BE2C (cell line): Measurements from ENCODE around the gene PFKFB3.

Experiments
- DNase-seq: peaks from one replicate; pipeline ENCODE4 v3.0.0-alpha.2; 2020
- H3K27me3 ChIP-seq: fragments of 250-450 bp; sonication (Bioruptor Pico); 2 replicates; pipeline ENCODE4 v1.5.1; 2020; ENCODE audit warnings: mild to moderate bottlenecking
- H3K36me3 ChIP-seq: fragments of 250-450 bp; sonication (Bioruptor Pico); 2 replicates; pipeline ENCODE4 v1.5.1; 2020; ENCODE audit warnings: mild to moderate bottlenecking
- H3K4me1 ChIP-seq: fragments of 250-450 bp; sonication (Bioruptor Pico); 2 replicates; pipeline ENCODE4 v1.5.1; 2020
- H3K4me3 ChIP-seq: 2 replicates; pipeline ENCODE4 v1.5.1; 2011; ENCODE audit warnings: low read depth, low read length
- H3K9me3 ChIP-seq: fragments of 250-450 bp; sonication (Bioruptor Pico); 2 replicates; pipeline ENCODE4 v1.5.1; 2020
- CTCF ChIP-seq: IDR thresholded peaks from 2 replicates; pipeline ENCODE4 v1.5.1; 2012; ENCODE audit warnings: mild to moderate bottlenecking, low read depth, low read length

PFKFB3 gene

GRCh38 chr10:6208799-6209235 is 6.1 kb downstream of the PFKFB3 start:
- DNase-seq, result no peak
- H3K27me3 ChIP-seq, result peaks cover 2% of the 10 kb centered on the region
- no peaks in the 10 kb centered on the region; the same call in 1 of the 2 replicates for H3K36me3 ChIP-seq
- no peak overlapping the region for H3K4me3 ChIP-seq
- TF ChIP-seq CTCF, result no peak
- no peaks in the 10 kb centered on the region for H3K9me3 ChIP-seq
- H3K4me1 ChIP-seq, result peaks cover 5% of the 10 kb centered on the region; the same call in 1 of the 2 replicates

- TF ChIP-seq CTCF, result no peak
- H3K27me3 ChIP-seq, result no peaks in the 10 kb centered on the region
- no peaks in the 10 kb centered on the region for H3K9me3 ChIP-seq
- H3K4me3 ChIP-seq, result no peak overlapping the region
- peaks cover 5% of the 10 kb centered on the region; the same call in 1 of the 2 replicates for H3K4me1 ChIP-seq
- H3K36me3 ChIP-seq, result no peaks in the 10 kb centered on the region; the same call in 1 of the 2 replicates
- no peak for DNase-seq
Measured at GRCh38 chr10:6211341-6211670, 8.6 kb downstream of the PFKFB3 start.

GRCh38 chr10:6211671-6212635 is 9.2 kb downstream of the PFKFB3 start:
- no peak for TF ChIP-seq CTCF
- peak; percentile 48 for DNase-seq
- H3K4me1 ChIP-seq, result peaks cover 5% of the 10 kb centered on the region; the same call in 1 of the 2 replicates

GRCh38 chr10:6212806-6213205 is 10.1 kb downstream of the PFKFB3 start:
- no peak for DNase-seq
- H3K4me1 ChIP-seq, result peaks cover 5% of the 10 kb centered on the region; the same call in 1 of the 2 replicates
- no peaks in the 10 kb centered on the region; the same call in 1 of the 2 replicates for H3K36me3 ChIP-seq
- no peak overlapping the region for H3K4me3 ChIP-seq
- no peak for TF ChIP-seq CTCF
- H3K27me3 ChIP-seq, result no peaks in the 10 kb centered on the region
- no peaks in the 10 kb centered on the region for H3K9me3 ChIP-seq

More at GRCh38 chr10:6211671-6212635, 9.2 kb downstream of the PFKFB3 start:
- no peaks in the 10 kb centered on the region for H3K27me3 ChIP-seq
- H3K9me3 ChIP-seq, result no peaks in the 10 kb centered on the region
- no peaks in the 10 kb centered on the region; the same call in 1 of the 2 replicates for H3K36me3 ChIP-seq
- H3K4me3 ChIP-seq, result no peak overlapping the region

GRCh38 chr10:6213257-6213905 is 10.6 kb downstream of the PFKFB3 start:
- Histone ChIP-seq H3K36me3 (no peaks in the 10 kb centered on the region; the same call in 1 of the 2 replicates), H3K4me3 (no peak overlapping the region), H3K4me1 (peaks cover 5% of the 10 kb centered on the region; the same call in 1 of the 2 replicates), H3K27me3 (no peaks in the 10 kb centered on the region), H3K9me3 (no peaks in the 10 kb centered on the region)
- no peak for DNase-seq
- no peak for TF ChIP-seq CTCF
